ENCODE results near the gene CRABP1.

Gene CRABP1

DNA sequence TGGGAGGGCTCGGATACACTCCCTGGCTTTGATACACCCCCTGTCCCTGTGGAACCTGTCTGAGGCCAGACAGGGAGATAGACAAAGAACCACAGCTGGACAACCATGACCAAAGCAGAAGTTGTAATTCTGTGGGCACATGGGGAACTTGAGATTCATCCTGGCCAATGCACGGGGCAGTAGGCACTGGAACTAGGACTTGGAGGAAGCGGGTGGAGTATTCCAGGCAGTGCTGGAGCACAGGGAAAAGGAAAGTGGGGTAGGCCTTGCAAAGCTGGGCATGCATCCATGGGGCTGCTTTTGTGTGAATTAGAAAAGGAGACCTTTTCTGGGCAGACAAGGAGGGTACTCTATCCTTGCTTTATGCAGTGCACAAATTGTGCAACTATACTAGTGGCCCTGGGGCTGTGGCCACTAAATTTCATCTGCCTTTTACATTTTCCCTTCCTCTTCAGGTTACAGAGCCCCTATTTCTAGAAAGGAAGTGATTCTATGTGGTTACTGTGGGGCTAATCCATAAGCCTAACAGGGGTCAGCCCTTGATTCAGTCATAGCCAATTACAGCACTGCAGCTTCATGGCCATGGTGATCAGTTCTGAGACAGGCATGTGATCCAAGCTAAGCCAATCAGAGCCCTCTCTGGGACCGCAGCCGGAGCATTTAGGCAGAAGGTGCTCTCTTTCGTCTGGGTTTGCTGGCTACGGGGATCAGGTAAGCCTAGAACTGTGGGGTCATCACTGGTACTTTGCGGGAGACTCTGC lies 21.0 kb downstream of the CRABP1 start:
- Histone ChIP-seq H3K27ac (ENCODE audit: low read depth, low read length) (no peak overlapping the region), H4K20me1 (ENCODE audit: low read depth, low read length) (no peaks in the 10 kb centered on the region), H3K9me2 (replicated peaks; ENCODE audit: insufficient read depth, low read length) (no peaks in the 10 kb centered on the region), H2AFZ (ENCODE audit: low read depth, low read length, severe bottlenecking) (no peak overlapping the region), H3K79me2 (ENCODE audit: insufficient read depth, low read length) (no peaks in the 10 kb centered on the region), H3K36me3 (ENCODE audit: low read length) (no peaks in the 10 kb centered on the region), H3K9ac (ENCODE audit: low read length) (no peak overlapping the region), H3K9me3 (ENCODE audit: insufficient read depth, low read length) (no peaks in the 10 kb centered on the region), H3K4me2 (ENCODE audit: low read depth, low read length, poor library complexity, severe bottlenecking) (no peak overlapping the region), H3F3A (ENCODE audit: insufficient read depth) (no peaks in the 10 kb centered on the region), H3K27me3 (ENCODE audit: low read length) (no peaks in the 10 kb centered on the region), H3K4me3 (ENCODE audit: insufficient read depth, low read length, poor library complexity, severe bottlenecking) (no peak overlapping the region)
- TF ChIP-seq, protein P1, sequence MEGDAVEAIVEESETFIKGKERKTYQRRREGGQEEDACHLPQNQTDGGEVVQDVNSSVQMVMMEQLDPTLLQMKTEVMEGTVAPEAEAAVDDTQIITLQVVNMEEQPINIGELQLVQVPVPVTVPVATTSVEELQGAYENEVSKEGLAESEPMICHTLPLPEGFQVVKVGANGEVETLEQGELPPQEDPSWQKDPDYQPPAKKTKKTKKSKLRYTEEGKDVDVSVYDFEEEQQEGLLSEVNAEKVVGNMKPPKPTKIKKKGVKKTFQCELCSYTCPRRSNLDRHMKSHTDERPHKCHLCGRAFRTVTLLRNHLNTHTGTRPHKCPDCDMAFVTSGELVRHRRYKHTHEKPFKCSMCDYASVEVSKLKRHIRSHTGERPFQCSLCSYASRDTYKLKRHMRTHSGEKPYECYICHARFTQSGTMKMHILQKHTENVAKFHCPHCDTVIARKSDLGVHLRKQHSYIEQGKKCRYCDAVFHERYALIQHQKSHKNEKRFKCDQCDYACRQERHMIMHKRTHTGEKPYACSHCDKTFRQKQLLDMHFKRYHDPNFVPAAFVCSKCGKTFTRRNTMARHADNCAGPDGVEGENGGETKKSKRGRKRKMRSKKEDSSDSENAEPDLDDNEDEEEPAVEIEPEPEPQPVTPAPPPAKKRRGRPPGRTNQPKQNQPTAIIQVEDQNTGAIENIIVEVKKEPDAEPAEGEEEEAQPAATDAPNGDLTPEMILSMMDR (IDR thresholded peaks at IDR 0.05; ENCODE audit: insufficient read depth, low read length, poor library complexity, severe bottlenecking), result no peak
- TF ChIP-seq EZH2phosphoT487 (conservative IDR thresholded peaks at IDR 0.05; ENCODE audit: low read length), result no peak

DNA sequence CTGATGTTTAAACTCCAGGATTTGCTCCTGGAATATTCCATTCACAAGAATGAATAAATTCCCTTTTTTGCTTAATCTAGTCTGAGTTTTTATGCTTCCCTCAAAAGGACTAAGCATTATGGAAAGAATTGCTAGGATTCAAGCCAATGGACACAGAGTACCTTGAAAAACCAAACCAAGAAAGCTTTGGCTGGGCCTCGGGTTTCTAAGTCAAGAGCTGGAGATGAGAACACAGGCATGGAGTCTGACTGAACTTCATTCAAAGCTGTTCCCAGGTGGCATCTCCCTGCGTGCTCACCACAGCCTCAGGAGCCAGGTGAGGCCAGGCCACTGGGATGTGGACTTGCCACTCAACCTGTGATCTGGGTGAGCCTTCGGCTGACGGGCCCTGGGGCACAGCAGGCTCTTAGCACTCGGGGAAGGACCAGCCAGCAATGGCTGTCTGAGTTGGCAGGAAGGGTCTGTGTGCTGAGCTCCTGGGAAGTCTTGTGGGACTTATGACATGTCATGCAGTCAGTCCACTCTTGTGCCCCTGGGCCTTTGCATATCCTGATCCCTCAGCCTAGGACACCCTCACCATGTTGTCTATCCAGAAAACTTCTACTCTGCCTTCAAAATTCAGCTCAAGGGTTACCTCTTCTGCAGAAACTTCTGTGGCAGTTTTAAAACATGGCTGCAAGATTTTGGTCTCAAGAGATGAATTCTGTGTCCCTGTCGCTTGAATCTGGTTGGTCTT lies 21.8 kb downstream of the CRABP1 start:
- Histone ChIP-seq H3K36me3 (ENCODE audit: low read length) (no peaks in the 10 kb centered on the region), H3K9ac (ENCODE audit: low read length) (no peak overlapping the region), H3K9me3 (ENCODE audit: insufficient read depth, low read length) (no peaks in the 10 kb centered on the region), H3F3A (ENCODE audit: insufficient read depth) (no peaks in the 10 kb centered on the region), H3K9me2 (replicated peaks; ENCODE audit: insufficient read depth, low read length) (no peaks in the 10 kb centered on the region), H3K27ac (ENCODE audit: low read depth, low read length) (no peak overlapping the region), H3K4me2 (ENCODE audit: low read depth, low read length, poor library complexity, severe bottlenecking) (no peak overlapping the region), H4K20me1 (ENCODE audit: low read depth, low read length) (no peaks in the 10 kb centered on the region), H3K4me3 (ENCODE audit: insufficient read depth, low read length, poor library complexity, severe bottlenecking) (no peak overlapping the region), H2AFZ (ENCODE audit: low read depth, low read length, severe bottlenecking) (no peak overlapping the region), H3K79me2 (ENCODE audit: insufficient read depth, low read length) (no peaks in the 10 kb centered on the region), H3K27me3 (ENCODE audit: low read length) (no peaks in the 10 kb centered on the region)
- no peak for TF ChIP-seq EZH2phosphoT487 (conservative IDR thresholded peaks at IDR 0.05; ENCODE audit: low read length)
- TF ChIP-seq, protein P1 (IDR thresholded peaks at IDR 0.05; ENCODE audit: insufficient read depth, low read length, poor library complexity, severe bottlenecking), result no peak

DNA sequence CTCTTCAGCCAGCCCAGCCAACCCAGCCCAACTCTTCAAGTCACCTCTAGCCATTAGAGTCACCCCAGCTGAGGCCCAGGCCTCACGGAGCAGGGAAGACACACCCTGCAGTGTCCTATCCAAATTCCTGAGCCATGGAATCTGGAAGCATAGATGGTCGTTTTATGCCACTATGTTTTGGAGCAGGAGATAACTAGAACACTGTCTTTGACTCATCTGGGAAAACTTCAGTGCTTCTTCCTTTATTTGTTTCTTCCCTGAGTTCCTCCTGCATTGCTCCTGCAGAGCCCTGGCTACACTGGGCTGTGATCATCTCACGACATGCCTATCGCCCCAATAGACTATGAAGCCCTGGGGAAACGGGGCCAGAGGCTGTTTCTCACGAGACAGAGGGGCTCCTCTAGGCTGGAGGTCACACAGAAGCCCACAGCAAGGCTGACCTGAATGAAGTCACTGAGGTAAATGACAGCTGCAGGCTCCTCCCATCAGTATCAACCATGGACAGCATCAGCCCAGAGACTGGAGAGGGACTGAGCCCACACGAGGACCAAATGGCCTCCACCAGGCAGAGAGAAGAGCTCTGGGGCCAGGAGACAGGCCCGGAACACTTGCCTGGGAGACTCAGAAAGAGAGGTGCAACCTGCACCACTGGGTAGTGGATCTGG lies 22.7 kb downstream of the CRABP1 start:
- Histone ChIP-seq H3K9ac (ENCODE audit: low read length) (no peak overlapping the region), H3K9me2 (replicated peaks; ENCODE audit: insufficient read depth, low read length) (no peaks in the 10 kb centered on the region), H3K79me2 (ENCODE audit: insufficient read depth, low read length) (no peaks in the 10 kb centered on the region), H3K27ac (ENCODE audit: low read depth, low read length) (no peak overlapping the region), H2AFZ (ENCODE audit: low read depth, low read length, severe bottlenecking) (no peak overlapping the region), H3K4me2 (ENCODE audit: low read depth, low read length, poor library complexity, severe bottlenecking) (no peak overlapping the region), H4K20me1 (ENCODE audit: low read depth, low read length) (no peaks in the 10 kb centered on the region), H3K4me3 (ENCODE audit: insufficient read depth, low read length, poor library complexity, severe bottlenecking) (no peak overlapping the region), H3F3A (ENCODE audit: insufficient read depth) (no peaks in the 10 kb centered on the region), H3K9me3 (ENCODE audit: insufficient read depth, low read length) (no peaks in the 10 kb centered on the region), H3K27me3 (ENCODE audit: low read length) (no peaks in the 10 kb centered on the region), H3K36me3 (ENCODE audit: low read length) (no peaks in the 10 kb centered on the region)
- no peak for TF ChIP-seq EZH2phosphoT487 (conservative IDR thresholded peaks at IDR 0.05; ENCODE audit: low read length)
- TF ChIP-seq, protein P1 (IDR thresholded peaks at IDR 0.05; ENCODE audit: insufficient read depth, low read length, poor library complexity, severe bottlenecking), result no peak
